H9 (cell line): ENCODE measurements around the gene PCCA. TPM values are rescaled to one million over a fixed set of nuclear protein-coding genes. Genes with fewer than 3 reads are reported as not detected.

Experiments used
- DNase-seq: peaks from one replicate; pipeline ENCODE4 v3.0.0-alpha.2; 2017
- H2AFZ ChIP-seq: one replicate; pipeline ENCODE4 v1.6.1; 2013; ENCODE audit warnings: mild to moderate bottlenecking, low read length, control low read depth, moderate library complexity
- H2AK5ac ChIP-seq: 2 replicates; pipeline ENCODE4 v1.6.1; 2013; ENCODE audit warnings: low read length, control low read depth, mixed read lengths; ENCODE audit not compliant: insufficient read length
- H2BK120ac ChIP-seq: one replicate; pipeline ENCODE4 v1.6.1; 2013; ENCODE audit warnings: low read depth, mild to moderate bottlenecking, low read length, control low read depth, inconsistent platforms; ENCODE audit not compliant: poor library complexity, severe bottlenecking
- H2BK12ac ChIP-seq: 2 replicates; pipeline ENCODE4 v1.6.1; 2013; ENCODE audit warnings: low read length, control low read depth, mixed read lengths, low read depth; ENCODE audit not compliant: insufficient read length
- H2BK15ac ChIP-seq: 2 replicates; pipeline ENCODE4 v1.6.1; 2013; ENCODE audit warnings: low read depth, low read length, control low read depth
- H2BK20ac ChIP-seq: one replicate; pipeline ENCODE4 v1.6.1; 2013; ENCODE audit warnings: low read depth, mild to moderate bottlenecking, low read length, control low read depth, inconsistent platforms; ENCODE audit not compliant: poor library complexity, severe bottlenecking
- H2BK5ac ChIP-seq: 2 replicates; pipeline ENCODE4 v1.6.1; 2013; ENCODE audit warnings: low read length, control low read depth, mixed read lengths; ENCODE audit not compliant: insufficient read length
- H3K14ac ChIP-seq: 2 replicates; pipeline ENCODE4 v1.6.1; 2013; ENCODE audit warnings: low read length, control low read depth; ENCODE audit not compliant: insufficient read depth
- H3K18ac ChIP-seq: 2 replicates; pipeline ENCODE4 v1.6.1; 2013; ENCODE audit warnings: low read depth, mild to moderate bottlenecking, mixed read lengths, low read length, control low read depth; ENCODE audit not compliant: insufficient read length
- H3K23ac ChIP-seq: 2 replicates; pipeline ENCODE4 v1.6.1; 2013; ENCODE audit warnings: low read length, control low read depth, mixed read lengths, low read depth; ENCODE audit not compliant: insufficient read length
- H3K23me2 ChIP-seq: 2 replicates; pipeline ENCODE4 v1.6.1; 2013; ENCODE audit warnings: low read depth, mild to moderate bottlenecking, mixed read lengths, low read length, control low read depth; ENCODE audit not compliant: insufficient read length, poor library complexity, severe bottlenecking
- H3K27ac ChIP-seq: 2 replicates; pipeline ENCODE4 v1.5.1; 2013; ENCODE audit warnings: low read length, control low read depth, mixed read lengths, low read depth; ENCODE audit not compliant: insufficient read length
- H3K27me3 ChIP-seq: 2 replicates; pipeline ENCODE4 v1.6.1; 2013; ENCODE audit warnings: low read length, control low read depth, inconsistent platforms; ENCODE audit not compliant: insufficient read depth
- H3K4ac ChIP-seq: 2 replicates; pipeline ENCODE4 v1.6.1; 2013; ENCODE audit warnings: low read depth, mild to moderate bottlenecking, control low read depth, inconsistent platforms, low read length, moderate library complexity
- H3K4me1 ChIP-seq: 2 replicates; pipeline ENCODE4 v1.6.1; 2013; ENCODE audit warnings: low read length, control low read depth, inconsistent platforms; ENCODE audit not compliant: insufficient read depth
- H3K4me2 ChIP-seq: 2 replicates; pipeline ENCODE4 v1.6.1; 2013; ENCODE audit warnings: low read length, control low read depth, mixed read lengths; ENCODE audit not compliant: insufficient read length, insufficient read depth
- H3K56ac ChIP-seq: 2 replicates; pipeline ENCODE4 v1.6.1; 2013; ENCODE audit warnings: low read depth, mild to moderate bottlenecking, mixed read lengths, low read length, control low read depth; ENCODE audit not compliant: insufficient read length
- H3K79me1 ChIP-seq: 2 replicates; pipeline ENCODE4 v1.6.1; 2013; ENCODE audit warnings: low read depth, mild to moderate bottlenecking, moderate library complexity, low read length, control low read depth, inconsistent platforms; ENCODE audit not compliant: insufficient read depth, poor library complexity, severe bottlenecking
- H3K79me2 ChIP-seq: 2 replicates; pipeline ENCODE4 v1.6.1; 2013; ENCODE audit warnings: low read length, control low read depth, inconsistent platforms; ENCODE audit not compliant: insufficient read depth
- H3K9ac ChIP-seq: 2 replicates; pipeline ENCODE4 v1.6.1; 2013; ENCODE audit warnings: low read length, control low read depth, mixed read lengths; ENCODE audit not compliant: insufficient read length; ENCODE audit errors: extremely low read depth
- H3K9me3 ChIP-seq: one replicate; pipeline ENCODE4 v1.6.1; 2013; ENCODE audit warnings: low read depth, low read length, inconsistent platforms; ENCODE audit not compliant: control insufficient read depth
- H3T11ph ChIP-seq: one replicate; pipeline ENCODE4 v1.6.1; 2013; ENCODE audit warnings: mild to moderate bottlenecking, low read length, control low read depth, inconsistent platforms
- H4K20me1 ChIP-seq: one replicate; pipeline ENCODE4 v1.6.1; 2013; ENCODE audit not compliant: control insufficient read depth, insufficient read length, insufficient read depth
- H4K5ac ChIP-seq: 2 replicates; pipeline ENCODE4 v1.6.1; 2013; ENCODE audit warnings: low read depth, mild to moderate bottlenecking, mixed read lengths, low read length, control low read depth; ENCODE audit not compliant: insufficient read length
- H4K8ac ChIP-seq: replicated peaks from 2 replicates; pipeline ENCODE4 v1.6.1; 2013; ENCODE audit warnings: low read length, control low read depth, mixed read lengths, low read depth; ENCODE audit not compliant: insufficient read length
- H4K91ac ChIP-seq: 2 replicates; pipeline ENCODE4 v1.6.1; 2013; ENCODE audit warnings: low read depth, mild to moderate bottlenecking, moderate library complexity, mixed read lengths, low read length, control low read depth; ENCODE audit not compliant: insufficient read length
- H3K27ac Mint-ChIP-seq, 3 experiments: 2 replicates in 2 of 3; 3 replicates in 1 of 3; pipeline ENCODE4 v1.8.0; 2020 to 2021; ENCODE audit warnings: mixed read lengths in 3 of 3, mild to moderate bottlenecking in 1 of 3, moderate library complexity in 1 of 3
- H3K27me3 Mint-ChIP-seq: 2 replicates; pipeline ENCODE4 v1.8.0; 2021; ENCODE audit warnings: low read depth, mild to moderate bottlenecking, moderate library complexity, mixed read lengths
- H3K36me3 Mint-ChIP-seq, 3 experiments: 2 replicates in 2 of 3; 3 replicates in 1 of 3; pipeline ENCODE4 v1.8.0; 2020 to 2021; ENCODE audit warnings: low read depth in 3 of 3, mixed read lengths in 3 of 3; ENCODE audit not compliant: insufficient read depth in 1 of 3
- H3K4me1 Mint-ChIP-seq, 2 experiments: 2 replicates each; pipeline ENCODE4 v1.8.0; 2020; ENCODE audit warnings: mixed read lengths in 2 of 2
- H3K4me3 Mint-ChIP-seq, 2 experiments: 2 replicates in 1 of 2; 3 replicates in 1 of 2; pipeline ENCODE4 v1.8.0; 2020 to 2021; ENCODE audit warnings: mild to moderate bottlenecking in 2 of 2, mixed read lengths in 2 of 2, moderate library complexity in 1 of 2
- H3K9me3 Mint-ChIP-seq, 2 experiments: 2 replicates in 1 of 2; 3 replicates in 1 of 2; pipeline ENCODE4 v1.8.0; 2020; ENCODE audit warnings: mild to moderate bottlenecking in 2 of 2, mixed read lengths in 2 of 2, moderate library complexity in 1 of 2
- CTCF ChIP-seq: fragments of 200-600 bp; sonication (generic); conservative IDR thresholded peaks from 3 replicates; pipeline ENCODE4 v1.8.0; 2021; ENCODE audit warnings: antibody characterized with exemption, mild to moderate bottlenecking
- WGBS: extraction: QIAGEN DNeasy Blood & Tissue Kit; methylation state at CpG from one replicate; pipeline ENCODE4 v1.1.7; 2013; ENCODE audit warnings: missing lambda C conversion rate, low lambda C conversion rate, mixed read lengths; ENCODE audit not compliant: insufficient read length; ENCODE audit errors: extremely low coverage; 5-methylcytosine and 5-hydroxymethylcytosine counted together
- total RNA-seq: library from RNA; stranded (reverse); gene quantifications from 2 replicates; pipeline ENCODE4 v1.2.1, GENCODE V29; 2021

Gene PCCA
- total RNA-seq, 1 experiment from 2014 or later = 56.5 TPM

- H2AFZ ChIP-seq = no peak overlapping the region
- no peak overlapping the region for H3K4me2 ChIP-seq
- H4K8ac ChIP-seq = no peak overlapping the region
- no peaks in the 10 kb centered on the region for H3K79me1 ChIP-seq
- H3K4me3 Mint-ChIP-seq = no peak overlapping the region
- no CpG with 5 or more reads among the region's 3 CpGs for WGBS
- H3K23ac ChIP-seq = no peak overlapping the region
- no peak overlapping the region for H2BK12ac ChIP-seq
- no peak overlapping the region for H2AK5ac ChIP-seq
- no peaks in the 10 kb centered on the region for H3K9me3 Mint-ChIP-seq
- no peaks in the 10 kb centered on the region for H3K79me2 ChIP-seq
- H3K4me1 ChIP-seq = peaks cover 11% of the 10 kb centered on the region; the same call in 1 of the 2 replicates
- H3K9me3 ChIP-seq = no peaks in the 10 kb centered on the region
- no peak overlapping the region for H3K27ac Mint-ChIP-seq
- no peak overlapping the region for H4K91ac ChIP-seq
- no peaks in the 10 kb centered on the region for H3K36me3 Mint-ChIP-seq
- H3K27ac ChIP-seq = no peak overlapping the region
- H2BK20ac ChIP-seq = no peak overlapping the region
- no peaks in the 10 kb centered on the region for H3K23me2 ChIP-seq
- H3K4ac ChIP-seq = no peak overlapping the region
- no peak overlapping the region for H3K9ac ChIP-seq
- no peak for DNase-seq
- no peaks in the 10 kb centered on the region for H4K20me1 ChIP-seq
- no peak overlapping the region for H3T11ph ChIP-seq
- H3K14ac ChIP-seq = no peak overlapping the region
- no peaks in the 10 kb centered on the region for H3K27me3 Mint-ChIP-seq
- no peak overlapping the region for H2BK15ac ChIP-seq
- no peaks in the 10 kb centered on the region for H3K27me3 ChIP-seq
- no peak for TF ChIP-seq CTCF
- H3K56ac ChIP-seq = no peak overlapping the region
- no peak overlapping the region for H2BK5ac ChIP-seq
- no peak overlapping the region for H3K18ac ChIP-seq
- H4K5ac ChIP-seq = no peak overlapping the region
- H2BK120ac ChIP-seq = no peak overlapping the region
- H3K4me1 Mint-ChIP-seq = peaks cover 37 to 41% of the 10 kb centered on the region in 2 experiments
Observed at GRCh38 chr13:100503622-100504021, 414.7 kb downstream of the PCCA start.
